GM19023 (cell line): ENCODE data around the gene UGT1A8.
"Not testable (repeated sequence)": the region's sequence is repeated elsewhere in the genome, so short reads cannot be mapped to it uniquely, and the experiment has no call there.

Experiments
- ATAC-seq: cut with Tn5 transposase; IDR thresholded peaks from one replicate; pipeline ENCODE4 v1.9.1; 2021; ENCODE audit warnings: mild to moderate bottlenecking, moderate library complexity; ENCODE audit not compliant: unreplicated experiment

The UGT1A8 gene

DNA sequence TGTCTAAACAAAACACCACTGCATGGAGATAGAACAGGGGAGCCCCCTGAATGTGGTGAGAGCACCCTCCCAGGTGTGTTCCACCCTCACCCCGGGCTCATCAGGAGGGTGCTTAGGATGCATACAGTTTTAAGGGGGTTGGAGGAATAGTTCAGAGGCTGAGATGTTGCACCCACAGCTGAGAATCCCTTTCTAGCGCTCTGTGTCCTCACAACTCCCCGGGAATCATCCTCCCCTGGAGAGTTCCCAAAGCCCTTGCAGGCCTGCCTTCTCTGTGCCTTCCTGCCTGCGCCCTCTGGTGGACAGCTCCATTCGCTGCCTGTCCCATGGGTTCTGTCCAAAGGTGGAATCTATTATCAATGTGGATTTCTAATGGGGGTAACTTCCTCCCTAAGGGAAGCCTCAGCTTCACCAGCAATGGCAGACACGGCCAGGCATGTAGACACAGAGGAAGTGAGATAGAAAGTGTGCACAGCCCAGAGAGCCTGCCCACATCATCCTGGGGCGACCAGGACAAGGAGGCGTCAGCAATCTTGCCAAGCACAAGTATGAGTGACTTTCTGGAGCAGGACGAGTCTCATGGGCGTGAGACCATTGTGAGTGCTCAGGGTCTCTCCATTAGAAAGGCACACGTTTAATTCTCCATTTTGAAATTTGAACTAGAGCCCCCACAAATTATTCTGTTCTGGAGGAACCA, 94.0 kb downstream of the UGT1A8 start:
- no peak for ATAC-seq

DNA sequence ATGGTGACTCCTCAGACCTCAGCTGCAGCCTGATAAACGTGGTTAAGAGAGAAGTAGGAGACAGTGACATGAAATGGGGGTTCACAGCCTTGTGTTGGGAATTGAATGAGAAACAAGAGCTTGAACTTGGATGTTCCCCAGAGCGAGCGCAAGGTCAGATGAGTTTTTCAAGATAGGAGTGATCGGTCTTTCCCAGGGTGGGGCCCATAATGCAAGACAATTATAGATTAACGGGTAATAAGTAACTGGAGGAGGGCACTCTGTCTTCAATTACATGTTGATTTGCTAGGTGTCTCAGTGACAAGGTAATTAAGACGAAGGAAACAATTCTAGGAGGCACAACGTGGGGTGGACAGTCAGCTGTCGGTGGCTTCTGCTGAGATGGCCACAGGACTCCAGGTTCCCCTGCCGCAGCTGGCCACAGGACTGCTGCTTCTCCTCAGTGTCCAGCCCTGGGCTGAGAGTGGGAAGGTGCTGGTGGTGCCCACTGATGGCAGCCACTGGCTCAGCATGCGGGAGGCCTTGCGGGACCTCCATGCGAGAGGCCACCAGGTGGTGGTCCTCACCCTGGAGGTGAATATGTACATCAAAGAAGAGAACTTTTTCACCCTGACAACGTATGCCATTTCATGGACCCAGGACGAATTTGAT, 95.3 kb downstream of the UGT1A8 start, which contains the start of gene UGT1A5:
Gene UGT1A5 (plus strand): TSS at position 297 of the 651 bp plus-strand sequence. CDS start 85 bp downstream, at position 382.
- ATAC-seq, result no peak

DNA sequence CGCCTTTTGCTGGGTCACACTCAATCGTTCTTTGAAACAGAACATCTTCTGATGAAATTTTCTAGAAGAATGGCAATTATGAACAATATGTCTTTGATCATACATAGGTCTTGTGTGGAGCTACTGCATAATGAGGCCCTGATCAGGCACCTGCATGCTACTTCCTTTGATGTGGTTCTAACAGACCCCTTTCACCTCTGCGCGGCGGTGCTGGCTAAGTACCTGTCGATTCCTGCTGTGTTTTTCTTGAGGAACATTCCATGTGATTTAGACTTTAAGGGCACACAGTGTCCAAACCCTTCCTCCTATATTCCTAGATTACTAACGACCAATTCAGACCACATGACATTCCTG, 95.8 kb downstream of the UGT1A8 start:
- ATAC-seq, result no peak

DNA sequence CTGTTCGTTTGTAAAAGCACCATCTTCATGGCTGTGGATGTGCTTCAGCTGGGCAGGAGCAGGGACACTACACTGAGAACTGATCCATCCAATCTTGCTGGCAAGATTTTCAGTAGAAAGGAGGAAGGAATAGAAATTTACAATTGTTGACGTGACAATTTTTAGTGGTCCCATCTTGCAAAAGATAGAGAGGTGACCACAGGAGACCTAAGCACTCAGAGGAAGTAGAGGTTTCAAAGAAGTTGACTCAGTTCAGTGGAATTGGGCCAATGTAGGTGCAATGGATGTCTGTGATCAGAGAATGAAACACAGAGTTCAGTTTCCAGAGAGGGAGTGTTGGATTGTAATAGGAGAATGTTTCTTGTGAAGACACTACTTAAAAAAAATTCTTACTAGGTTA, 96.7 kb downstream of the UGT1A8 start:
- ATAC-seq, result no peak

DNA sequence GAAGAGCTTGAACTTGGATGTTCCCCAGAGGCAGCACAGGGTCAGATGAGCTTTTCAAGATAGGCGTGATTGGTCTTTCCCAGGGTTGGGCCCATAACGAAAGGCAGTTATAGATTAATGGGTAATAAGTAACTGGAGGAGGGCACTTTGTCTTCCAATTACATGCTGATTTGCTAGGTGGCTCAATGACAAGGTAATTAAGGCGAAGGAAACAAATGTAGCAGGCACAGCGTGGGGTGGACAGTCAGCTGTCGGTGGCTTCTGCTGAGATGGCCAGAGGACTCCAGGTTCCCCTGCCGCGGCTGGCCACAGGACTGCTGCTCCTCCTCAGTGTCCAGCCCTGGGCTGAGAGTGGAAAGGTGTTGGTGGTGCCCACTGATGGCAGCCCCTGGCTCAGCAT, 101.1 kb downstream of the UGT1A8 start, which contains the start of gene UGT1A4:
Gene UGT1A4 (plus strand): TSS at position 185 of the 400 bp plus-strand sequence. CDS start 85 bp downstream, at position 270.
- ATAC-seq, result no peak

DNA sequence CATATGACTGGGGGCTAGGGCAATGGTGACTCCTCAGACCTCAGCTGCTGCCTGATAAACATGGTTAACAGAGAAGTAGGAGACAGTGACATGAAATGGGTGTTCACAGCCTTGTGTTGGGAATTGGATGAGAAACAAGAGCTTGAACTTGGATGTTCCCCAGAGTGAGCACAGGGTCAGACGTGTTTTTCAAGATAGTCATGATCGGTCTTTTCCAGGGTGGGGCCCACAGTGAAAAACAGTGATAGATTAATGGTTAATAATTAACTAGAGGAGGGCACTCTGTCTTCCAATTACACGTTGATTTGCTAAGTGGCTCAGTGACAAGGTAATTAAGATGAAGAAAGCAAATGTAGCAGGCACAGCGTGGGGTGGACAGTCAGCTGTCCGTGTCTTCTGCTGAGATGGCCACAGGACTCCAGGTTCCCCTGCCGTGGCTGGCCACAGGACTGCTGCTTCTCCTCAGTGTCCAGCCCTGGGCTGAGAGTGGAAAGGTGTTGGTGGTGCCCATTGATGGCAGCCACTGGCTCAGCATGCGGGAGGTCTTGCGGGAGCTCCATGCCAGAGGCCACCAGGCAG, 111.4 kb downstream of the UGT1A8 start, which contains the start of gene UGT1A3:
Gene UGT1A3 (plus strand): TSS at position 320 of the 579 bp plus-strand sequence. CDS start 85 bp downstream, at position 405.
- ATAC-seq, result no peak

DNA sequence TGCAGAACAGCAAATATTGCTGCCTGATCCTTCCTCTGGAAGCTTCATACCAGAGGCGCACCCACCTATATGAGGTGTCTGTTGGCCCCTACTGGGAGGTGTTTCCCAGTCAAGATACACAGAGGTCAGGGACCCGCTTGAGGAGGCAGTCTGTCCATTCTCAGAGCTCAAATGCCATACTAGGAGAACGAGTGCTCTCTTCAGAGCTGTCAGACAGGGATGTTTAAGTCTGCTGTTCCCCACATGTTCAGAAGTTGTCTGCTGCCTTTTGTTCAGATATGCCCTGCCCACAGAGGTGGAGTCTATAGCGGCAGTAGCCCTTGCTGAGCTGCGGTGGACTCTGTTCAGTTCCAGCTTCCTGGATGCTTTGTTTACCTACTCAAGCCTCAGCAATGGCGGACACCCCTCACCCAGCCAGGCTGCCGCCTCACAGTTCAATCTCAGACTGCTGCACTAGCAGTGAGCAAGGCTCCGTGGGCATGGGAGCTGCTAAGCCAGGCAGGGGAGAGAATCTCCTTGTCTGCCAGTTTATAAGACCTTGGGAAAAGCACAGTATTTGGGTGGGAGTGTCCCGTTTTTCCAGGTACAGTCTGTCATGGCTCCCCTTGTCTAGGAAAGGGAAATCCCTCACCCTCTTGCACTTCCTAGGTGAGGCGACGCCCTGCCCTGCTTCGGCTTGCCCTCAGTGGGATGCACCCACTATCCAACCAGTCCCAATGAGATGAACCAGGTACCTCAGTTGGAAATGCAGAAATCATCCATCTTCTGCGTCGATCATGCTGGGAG, 119.6 kb downstream of the UGT1A8 start:
- not testable (repeated sequence) for ATAC-seq

DNA sequence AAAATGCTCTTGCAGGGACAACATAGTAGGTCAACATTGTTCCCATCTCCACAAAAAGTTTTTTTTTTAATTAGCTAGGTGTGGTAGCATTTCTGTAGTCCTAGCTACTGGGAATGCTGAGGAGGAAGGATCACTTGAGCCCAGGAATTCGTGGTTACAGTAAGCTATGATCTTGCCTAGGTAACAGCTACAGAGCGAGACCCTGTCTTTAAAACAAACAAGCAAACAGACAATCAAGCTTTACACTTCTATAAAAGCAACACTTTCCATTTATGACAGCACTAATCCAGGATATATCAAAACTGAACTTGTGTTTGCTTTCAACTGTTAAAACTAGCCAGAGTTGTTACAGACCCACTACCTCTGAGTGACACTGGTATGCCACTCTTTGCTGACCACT, 123.4 kb downstream of the UGT1A8 start:
- ATAC-seq, result no peak

DNA sequence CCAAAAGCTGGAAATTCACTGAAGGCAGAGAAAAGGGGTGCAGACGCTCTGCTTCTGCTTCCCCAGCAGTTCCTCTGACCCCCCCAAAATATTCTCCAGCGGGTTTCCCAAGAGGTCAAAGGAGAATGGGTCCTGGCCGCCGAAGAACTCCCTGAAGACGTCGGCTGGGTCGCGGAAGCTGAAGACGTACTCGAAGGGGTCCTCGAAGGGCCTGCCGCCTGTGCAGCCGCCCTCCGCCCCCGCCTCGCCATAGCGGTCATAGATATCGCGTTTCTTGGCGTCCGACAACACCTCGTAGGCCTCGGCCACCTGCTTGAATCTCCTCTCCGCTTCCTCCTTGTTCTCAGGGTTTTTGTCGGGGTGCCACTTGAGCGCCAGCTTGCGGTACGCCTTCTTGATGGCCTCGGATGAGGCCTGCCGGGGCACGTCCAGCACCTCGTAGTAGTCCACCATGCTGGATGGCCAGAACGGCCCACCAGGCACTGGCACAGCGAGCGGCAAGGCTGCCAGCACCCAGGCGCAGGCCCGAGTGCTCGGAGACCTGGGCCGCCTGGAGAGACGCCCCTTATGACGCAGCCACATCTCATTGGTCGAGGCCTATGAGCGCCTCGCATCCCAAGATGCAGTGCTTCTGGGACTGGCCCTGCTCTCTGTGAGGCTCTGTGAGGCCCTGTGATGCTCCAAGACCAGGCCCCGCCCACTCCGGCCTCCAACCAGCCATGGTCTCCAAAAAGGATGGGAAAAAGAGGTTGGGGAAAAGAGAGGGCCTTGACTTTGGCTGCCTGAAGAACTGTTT, 126.2 kb downstream of the UGT1A8 start:
- ATAC-seq, result no peak

DNA sequence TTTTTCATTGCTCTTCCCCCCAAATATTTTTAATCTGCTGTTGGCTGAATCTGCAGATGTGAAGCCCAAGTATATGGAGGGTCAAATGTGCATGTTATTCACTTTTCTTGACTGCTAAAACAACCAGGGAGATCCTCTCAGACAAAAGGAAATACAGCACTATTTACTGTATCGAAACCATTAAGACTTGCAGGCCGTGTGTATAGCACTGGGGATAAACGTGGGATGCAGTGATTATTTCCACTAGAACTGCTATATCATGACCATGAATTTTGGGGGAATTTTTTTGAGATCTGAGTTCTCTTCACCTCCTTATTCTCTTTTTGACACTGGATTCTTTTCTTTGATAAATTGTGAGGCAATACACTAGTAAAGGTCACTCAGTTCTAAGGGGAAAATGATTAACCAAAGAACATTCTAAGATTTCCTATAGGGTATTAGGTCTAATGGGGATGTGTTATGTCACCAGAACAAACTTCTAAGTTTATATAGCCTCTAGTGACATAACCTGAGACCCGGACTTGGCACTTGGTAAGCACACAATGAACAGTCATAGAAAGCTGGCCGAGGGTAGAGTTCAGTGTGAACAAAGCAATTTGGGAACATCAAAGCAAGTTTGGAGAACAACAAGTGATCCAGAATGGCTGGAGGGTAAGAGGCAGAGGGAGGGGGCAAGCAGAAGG, 127.8 kb downstream of the UGT1A8 start:
- no peak for ATAC-seq

DNA sequence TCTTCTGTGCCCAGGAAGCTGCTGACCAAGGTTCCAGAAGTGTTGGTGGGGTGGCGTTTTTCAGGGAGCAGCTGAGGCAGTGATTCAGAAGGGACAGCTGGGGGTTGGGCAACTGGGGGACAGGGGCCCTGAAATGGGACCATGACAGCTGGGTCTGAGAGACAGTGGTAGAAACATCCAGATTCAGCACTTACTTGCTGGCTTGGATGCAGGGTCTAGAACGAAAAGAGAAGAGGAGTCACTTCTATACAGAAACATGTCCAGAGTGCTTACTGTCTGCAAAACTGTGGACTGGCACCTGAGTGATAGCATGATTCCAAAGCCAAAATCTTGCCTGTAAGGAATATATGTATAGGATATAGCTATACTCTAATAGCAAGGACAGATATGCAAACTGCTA, 128.4 kb downstream of the UGT1A8 start:
- not testable (repeated sequence) for ATAC-seq

DNA sequence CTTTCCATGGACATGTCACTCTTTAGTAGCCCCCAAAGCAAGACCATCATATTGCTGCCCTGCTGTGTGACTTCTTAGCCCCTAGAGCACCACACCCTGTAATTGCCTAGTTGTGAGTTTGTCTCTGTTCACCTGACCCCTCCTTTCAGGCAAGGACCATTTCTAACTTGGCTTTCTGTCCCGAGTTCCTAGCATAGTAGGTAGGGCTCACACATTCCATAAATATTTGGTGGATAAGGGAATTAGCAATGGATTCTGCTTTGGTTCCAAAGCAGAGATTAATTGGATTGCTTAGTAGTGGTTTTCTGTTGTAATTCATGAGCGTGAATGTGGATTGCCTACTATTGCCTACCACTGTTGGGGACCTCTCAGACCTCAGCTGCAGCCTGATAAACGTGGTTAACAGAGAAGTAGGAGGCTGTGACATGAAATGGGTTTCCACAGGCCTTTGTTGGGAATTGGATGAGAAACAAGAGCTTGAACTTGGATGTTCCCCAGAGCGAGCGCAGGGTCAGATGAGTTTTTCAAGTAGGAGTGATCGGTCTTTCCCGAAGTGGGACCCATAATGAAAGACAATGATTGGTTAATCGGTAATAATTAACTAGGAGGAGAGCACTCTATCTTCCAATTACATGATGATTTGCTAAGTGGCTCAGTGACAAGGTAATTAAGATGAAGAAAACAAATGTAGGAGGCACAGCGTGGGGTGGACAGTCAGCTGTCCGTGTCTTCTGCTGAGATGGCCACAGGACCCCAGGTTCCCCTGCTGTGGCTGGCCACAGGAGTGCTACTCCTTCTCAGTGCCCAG, 129.2 kb downstream of the UGT1A8 start:
- ATAC-seq, result no peak

DNA sequence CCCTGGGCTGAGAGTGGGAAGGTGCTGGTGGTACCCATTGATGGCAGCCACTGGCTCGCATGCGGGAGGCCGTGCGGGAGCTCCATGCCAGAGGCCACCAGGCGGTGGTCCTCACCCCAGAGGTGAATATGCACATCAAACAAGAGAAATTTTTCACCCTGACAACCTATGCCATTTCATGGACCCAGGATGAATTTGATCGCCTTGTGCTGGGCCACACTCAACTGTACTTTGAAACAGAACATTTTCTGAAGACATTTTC, 129.8 kb downstream of the UGT1A8 start:
- ATAC-seq, result no peak

DNA sequence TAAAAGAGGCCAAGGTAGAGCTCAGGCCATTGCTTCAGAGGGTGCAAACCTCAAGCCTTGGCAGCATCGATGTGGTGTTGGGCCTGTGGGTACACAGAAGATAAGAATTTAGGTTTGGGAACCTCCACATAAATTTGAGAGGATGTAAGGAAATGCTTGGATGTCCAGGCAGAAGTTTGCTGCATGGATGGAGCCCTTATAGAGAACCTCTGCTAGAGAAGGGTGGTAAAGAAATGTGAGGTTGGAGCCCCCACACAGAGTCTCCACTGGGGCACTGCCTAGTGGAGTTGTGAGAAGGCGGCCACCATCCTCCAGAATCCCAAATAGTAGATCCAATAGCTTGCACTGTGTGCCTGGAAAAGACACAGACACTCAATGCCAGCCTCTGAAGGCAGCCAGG, 133.3 kb downstream of the UGT1A8 start:
- ATAC-seq, result not testable (repeated sequence)

DNA sequence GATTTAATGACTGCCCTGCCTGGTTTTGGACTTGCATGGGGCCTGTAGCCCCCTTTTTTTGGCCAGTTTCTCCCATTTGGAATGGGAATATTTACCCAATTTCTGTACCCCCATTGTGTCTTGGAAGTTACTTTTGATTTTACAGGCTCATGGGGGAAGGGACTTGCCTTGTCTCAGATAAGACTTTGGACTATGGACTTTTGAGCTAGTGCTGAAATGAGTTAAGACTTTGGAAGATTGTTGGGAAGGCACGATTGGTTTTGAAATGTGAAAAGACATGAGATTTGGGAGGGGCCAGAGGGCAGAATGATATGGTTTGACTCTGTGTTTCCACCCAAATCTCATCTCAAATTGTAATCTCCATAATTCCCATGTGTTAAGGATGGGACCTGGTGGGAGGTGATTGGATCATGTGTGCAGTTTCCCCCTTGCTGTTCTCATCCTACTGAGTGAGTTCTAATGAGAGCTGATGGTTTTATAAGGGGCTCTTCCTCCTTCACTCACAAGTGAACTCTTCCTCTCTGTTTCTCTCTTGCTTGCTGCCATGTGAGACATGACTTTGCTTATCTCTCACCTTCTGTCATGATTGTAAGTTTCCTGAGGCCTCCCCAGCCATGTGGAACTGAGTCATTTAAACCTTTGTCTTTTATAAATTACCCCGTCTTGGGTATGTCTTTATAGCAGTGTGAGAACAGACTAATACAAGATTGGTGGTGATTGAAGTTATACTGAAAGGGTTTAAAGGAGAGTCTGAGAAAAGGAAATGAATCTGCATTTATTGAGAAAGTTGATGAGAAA, 134.0 kb downstream of the UGT1A8 start:
- ATAC-seq, result not testable (repeated sequence)

DNA sequence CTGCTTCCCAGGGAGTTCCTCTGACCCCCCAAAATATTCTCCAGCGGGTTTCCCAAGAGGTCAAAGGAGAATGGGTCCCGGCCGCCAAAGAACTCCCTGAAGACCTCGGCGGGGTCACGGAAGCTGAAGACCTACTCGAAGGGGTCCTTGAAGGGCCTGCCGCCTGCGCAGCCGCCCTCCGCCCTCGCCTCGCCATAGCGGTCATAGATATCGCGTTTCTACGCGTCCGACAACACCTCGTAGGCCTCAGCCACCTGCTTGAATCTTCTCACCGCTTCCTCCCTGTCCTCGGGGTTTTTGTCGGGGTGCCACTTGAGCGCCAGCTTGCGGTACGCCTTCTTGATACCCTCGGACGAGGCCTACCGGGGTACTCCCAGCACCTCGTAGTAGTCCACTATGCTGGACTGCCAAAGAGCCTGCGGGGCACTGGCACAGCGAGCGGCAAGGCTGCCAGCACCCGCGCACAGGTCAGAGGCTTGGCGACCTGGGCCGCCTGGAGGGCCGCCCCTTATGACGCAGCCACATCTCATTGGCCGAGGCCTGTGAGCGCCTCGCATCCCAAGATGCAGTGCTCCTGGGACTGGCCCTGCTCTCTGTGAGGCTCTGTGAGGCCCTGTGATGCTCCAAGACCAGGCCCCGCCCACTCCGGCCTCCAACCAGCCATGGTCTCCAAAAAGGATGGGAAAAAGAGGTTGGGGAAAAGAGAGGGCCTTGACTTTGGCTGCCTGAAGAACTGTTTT, 137.6 kb downstream of the UGT1A8 start:
- ATAC-seq, result no peak

DNA sequence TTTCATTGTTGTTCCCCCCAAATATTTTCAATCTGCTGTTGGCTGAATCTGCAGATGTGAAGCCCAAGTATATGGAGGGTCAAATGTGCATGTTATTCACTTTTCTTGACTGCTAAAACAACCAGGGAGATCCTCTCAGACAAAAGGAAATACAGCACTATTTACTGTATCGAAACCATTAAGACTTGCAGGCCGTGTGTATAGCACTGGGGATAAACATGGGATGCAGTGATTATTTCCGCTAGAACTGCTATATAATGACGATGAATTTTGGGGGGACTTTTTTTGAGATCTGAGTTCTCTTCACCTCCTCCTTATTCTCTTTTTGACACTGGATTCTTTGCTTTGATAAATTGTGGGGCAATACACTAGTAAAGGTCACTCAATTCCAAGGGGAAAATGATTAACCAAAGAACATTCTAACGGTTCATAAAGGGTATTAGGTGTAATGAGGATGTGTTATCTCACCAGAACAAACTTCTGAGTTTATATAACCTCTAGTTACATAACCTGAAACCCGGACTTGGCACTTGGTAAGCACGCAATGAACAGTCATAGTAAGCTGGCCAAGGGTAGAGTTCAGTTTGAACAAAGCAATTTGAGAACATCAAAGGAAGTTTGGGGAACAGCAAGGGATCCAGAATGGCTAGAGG, 139.1 kb downstream of the UGT1A8 start:
- ATAC-seq, result no peak
